Fibroblast of the aortic adventitia (primary cell): ENCODE measurements around the gene SETBP1. TPM values are rescaled to one million over a fixed set of nuclear protein-coding genes. Genes with fewer than 3 reads are reported as not detected.

Experiments used
- DNase-seq: peaks from one replicate; pipeline ENCODE4 v3.0.0-alpha.2; 2010; ENCODE audit warnings: low read depth
- H3K4me3 ChIP-seq: 2 replicates; pipeline ENCODE4 v1.5.1; 2011; ENCODE audit warnings: low read depth, mild to moderate bottlenecking, control low read depth, low read length, moderate library complexity
- CTCF ChIP-seq: IDR thresholded peaks from 2 replicates; pipeline ENCODE4 v1.5.1; 2011; ENCODE audit warnings: mild to moderate bottlenecking, low read length, control low read depth, inconsistent platforms; ENCODE audit not compliant: insufficient read depth
- total RNA-seq: library from RNA; depleted of rRNA; stranded (reverse); fragments of >200 nt; gene quantifications from 2 replicates; pipeline ENCODE4 v1.2.3, GENCODE V29; 2012; ENCODE audit warnings: low replicate concordance

Gene SETBP1
- total RNA-seq, 1 donor: 10.5 TPM

DNA sequence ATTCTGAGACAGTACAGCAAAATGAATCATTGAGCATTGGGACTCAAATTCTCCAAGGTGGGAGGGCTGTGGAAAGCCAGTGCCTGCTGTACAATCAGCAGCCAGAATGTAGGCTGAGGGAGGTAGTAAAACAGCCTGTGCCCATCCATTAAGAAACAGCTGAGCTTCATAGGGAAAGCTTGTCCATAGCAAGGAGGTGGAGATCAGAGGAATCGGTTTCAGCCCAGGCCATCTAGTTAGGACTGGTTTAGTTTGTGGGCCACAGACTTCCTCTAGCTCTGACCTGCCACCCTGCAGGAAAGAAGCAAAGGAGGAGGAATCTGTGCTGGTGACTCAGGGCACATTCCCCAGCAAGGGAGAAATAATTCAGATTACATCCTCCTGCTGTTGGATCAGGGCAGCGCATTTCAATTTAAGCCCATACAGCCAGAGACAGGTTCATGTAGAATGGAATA lies 333.4 kb downstream of the SETBP1 start:
- H3K4me3 ChIP-seq: no peak overlapping the region
- DNase-seq: peak; percentile 78
- TF ChIP-seq CTCF: peak; percentile 48

DNA sequence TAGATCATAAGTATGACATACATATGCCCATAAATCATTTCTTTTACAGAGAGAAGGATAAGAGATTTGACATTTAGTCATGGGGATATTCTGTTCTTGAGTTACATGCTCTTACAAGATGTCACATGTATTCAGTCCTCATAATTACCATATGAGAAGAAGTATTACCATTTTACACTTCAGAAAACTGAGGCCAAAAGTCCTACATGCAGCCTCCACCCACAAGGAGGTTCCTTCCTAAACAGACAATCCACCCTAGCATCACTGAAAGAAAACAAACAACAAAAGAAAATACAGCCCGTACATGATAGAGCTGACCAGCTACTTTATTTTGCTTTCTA lies 335.1 kb downstream of the SETBP1 start:
- H3K4me3 ChIP-seq: no peak overlapping the region
- no peak for DNase-seq
- no peak for TF ChIP-seq CTCF

DNA sequence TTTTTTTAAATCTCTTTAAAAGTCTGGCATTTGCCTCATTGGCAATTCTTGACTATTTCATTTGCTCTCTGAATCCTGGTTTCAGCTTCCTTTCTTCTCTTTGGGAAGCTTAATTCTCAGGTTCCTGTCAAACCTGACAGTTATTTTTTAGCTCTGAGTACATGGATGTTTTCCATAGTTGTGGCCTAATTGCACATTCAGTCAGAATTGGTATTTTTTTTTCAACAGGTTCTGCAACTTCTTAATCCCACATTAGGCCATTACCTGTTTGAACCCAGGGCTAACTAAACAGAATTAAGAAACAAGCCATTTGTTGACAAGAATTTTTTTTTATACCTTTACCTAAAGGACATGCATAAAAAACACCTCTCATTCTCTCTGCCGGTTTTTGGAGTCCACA lies 338.8 kb downstream of the SETBP1 start:
- no peak overlapping the region for H3K4me3 ChIP-seq
- TF ChIP-seq CTCF: no peak
- no peak for DNase-seq

- no peak for TF ChIP-seq CTCF
- no peak overlapping the region for H3K4me3 ChIP-seq
- DNase-seq: no peak
Measured at GRCh38 chr18:45023519-45023918, 342.8 kb downstream of the SETBP1 start.

DNA sequence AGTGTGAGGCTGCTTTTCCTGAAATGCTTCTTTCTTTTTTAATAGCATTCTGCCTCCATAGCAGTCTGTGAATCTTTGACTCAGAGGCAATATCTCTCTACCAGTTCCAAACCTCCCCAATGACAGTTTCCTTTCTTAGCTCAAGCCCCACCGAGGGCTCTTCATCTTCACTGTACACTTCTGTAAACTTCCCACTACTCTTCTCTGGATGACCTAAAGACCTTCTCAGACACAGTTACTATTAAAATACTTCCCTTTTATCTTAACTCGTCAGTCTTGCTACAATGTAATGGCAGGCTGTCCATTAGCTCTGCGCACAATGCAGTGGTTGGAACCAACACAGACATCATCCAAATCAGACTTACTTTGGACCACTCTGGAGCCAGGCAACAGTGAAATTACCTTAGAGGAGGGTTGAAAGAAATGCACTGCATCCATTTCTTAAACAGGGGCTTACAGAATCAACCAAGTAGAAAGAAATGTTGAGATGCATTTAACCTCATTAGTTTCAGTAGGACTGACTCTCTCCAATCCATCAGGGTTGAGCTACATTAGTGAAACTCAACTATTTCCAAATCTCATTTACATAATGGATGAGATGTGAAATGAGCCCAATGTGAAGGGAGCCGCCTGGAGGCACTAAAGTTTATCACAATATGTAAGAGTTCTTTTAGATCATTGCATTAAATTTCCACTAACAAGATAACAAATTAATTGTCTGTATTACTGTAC lies 343.8 kb downstream of the SETBP1 start:
- TF ChIP-seq CTCF: no peak
- DNase-seq: no peak
- no peak overlapping the region for H3K4me3 ChIP-seq

- no peak overlapping the region for H3K4me3 ChIP-seq
- no peak for TF ChIP-seq CTCF
- no peak for DNase-seq
Measured at GRCh38 chr18:45025089-45025450, 344.4 kb downstream of the SETBP1 start.

DNA sequence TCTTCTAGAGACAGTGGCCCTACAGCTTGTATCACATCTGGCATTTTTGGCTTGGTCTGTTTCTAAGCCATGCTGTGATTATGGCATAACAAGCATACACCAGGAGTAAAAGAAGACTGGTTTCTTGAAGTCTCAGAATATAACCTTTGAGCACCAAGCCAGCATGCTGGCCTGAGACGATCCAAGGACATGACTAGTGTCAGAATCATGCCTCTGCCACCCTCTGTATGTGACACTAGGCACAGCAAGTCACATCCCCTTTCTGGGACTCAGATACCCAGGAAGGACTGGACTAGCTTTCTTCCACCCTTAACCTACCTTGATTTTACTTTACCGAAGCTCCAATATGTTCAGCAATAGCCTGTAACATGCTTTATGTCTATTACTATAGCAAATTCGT lies 345.5 kb downstream of the SETBP1 start:
- no peak for TF ChIP-seq CTCF
- DNase-seq: no peak
- no peak overlapping the region for H3K4me3 ChIP-seq
